Activated naive CD4-positive, alpha-beta T cell (primary cell): ENCODE measurements around the gene FGD5.

ENCODE experiments used
- DNase-seq, 4 experiments: peaks; one replicate each; lab custom pipeline; 2025; lab: John Stamatoyannopoulos, UW

Gene FGD5

GRCh38 chr3:14789640-14790285 is 29.0 kb upstream of the FGD5 start:
- no peak for DNase-seq

GRCh38 chr3:14791343-14791945 is 27.3 kb upstream of the FGD5 start:
- DNase-seq = peak in 2 of 4 experiments; percentile 23 to 30

- DNase-seq = no peak
Measured at GRCh38 chr3:14792691-14793121, 26.1 kb upstream of the FGD5 start.

GRCh38 chr3:14793126-14793857 is 25.5 kb upstream of the FGD5 start:
- no peak for DNase-seq

GRCh38 chr3:14793858-14794234 is 24.9 kb upstream of the FGD5 start:
- no peak for DNase-seq

- DNase-seq = no peak
Measured at GRCh38 chr3:14794435-14794834, 24.3 kb upstream of the FGD5 start.

- no peak for DNase-seq
Measured at GRCh38 chr3:14795996-14796395, 22.8 kb upstream of the FGD5 start.

GRCh38 chr3:14796403-14797077 is 22.2 kb upstream of the FGD5 start:
- no peak for DNase-seq

GRCh38 chr3:14797731-14798130 is 21.0 kb upstream of the FGD5 start:
- no peak for DNase-seq

- DNase-seq = no peak
Measured at GRCh38 chr3:14798231-14798630, 20.5 kb upstream of the FGD5 start.

- no peak for DNase-seq
Measured at GRCh38 chr3:14799146-14799545, 19.6 kb upstream of the FGD5 start.

- no peak for DNase-seq
Measured at GRCh38 chr3:14801031-14801430, 17.7 kb upstream of the FGD5 start.

- DNase-seq = no peak
Measured at GRCh38 chr3:14801668-14802380, 16.9 kb upstream of the FGD5 start.

GRCh38 chr3:14802381-14802731 is 16.4 kb upstream of the FGD5 start:
- no peak for DNase-seq

GRCh38 chr3:14803101-14803980 is 15.4 kb upstream of the FGD5 start:
- DNase-seq = no peak

GRCh38 chr3:14803981-14804834 is 14.6 kb upstream of the FGD5 start:
- DNase-seq = no peak

GRCh38 chr3:14804835-14805780 is 13.7 kb upstream of the FGD5 start:
- no peak for DNase-seq

GRCh38 chr3:14805961-14806537 is 12.7 kb upstream of the FGD5 start:
- no peak for DNase-seq
